Suprapubic skin (tissue), 4 donors: ENCODE data around the gene DUSP18.

ENCODE experiments used
- POLR2A ChIP-seq, 2 donors: fragments of 450-650 bp; IDR thresholded peaks; one replicate each; pipeline ENCODE4 v1.6.1; 2017; ENCODE audit warnings: antibody characterized with exemption in 2 of 2, mild to moderate bottlenecking in 2 of 2, moderate library complexity in 2 of 2
- POLR2AphosphoS5 ChIP-seq, 3 donors: sonication (generic); formaldehyde crosslinking; IDR thresholded peaks; one replicate each; pipeline ENCODE4 v1.6.1; 2017; ENCODE audit warnings: antibody characterized with exemption in 3 of 3
- TF ChIP-seq, protein P1 (sequence below), 2 donors: fragments of 200-600 bp in 1 of 2; fragments of 450-650 bp in 1 of 2; sonication (generic) in 1 of 2; IDR thresholded peaks; one replicate each; pipeline ENCODE4 v1.5.1; 2016 to 2019; ENCODE audit warnings: antibody characterized with exemption in 2 of 2, mild to moderate bottlenecking in 1 of 2, moderate library complexity in 1 of 2

DNA sequence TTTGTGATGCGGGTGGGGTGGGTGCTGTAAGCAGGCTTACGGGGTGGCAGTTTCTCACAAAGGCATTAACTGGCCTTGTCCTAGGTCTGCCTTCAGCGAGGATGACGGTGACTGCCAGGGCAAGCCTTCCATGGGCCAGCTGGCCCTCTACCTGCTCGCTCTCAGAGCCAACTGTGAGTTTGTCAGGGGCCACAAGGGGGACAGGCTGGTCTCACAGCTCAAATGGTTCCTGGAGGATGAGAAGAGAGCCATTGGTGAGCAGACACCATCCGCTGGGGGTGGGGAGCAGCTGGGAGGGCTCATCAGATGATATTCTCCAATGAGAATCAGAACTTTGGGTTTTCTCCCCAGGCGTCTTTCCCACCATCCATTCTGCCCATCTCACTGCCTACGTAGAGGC is 54.9 kb downstream of the DUSP18 start:
- TF ChIP-seq, protein P1, sequence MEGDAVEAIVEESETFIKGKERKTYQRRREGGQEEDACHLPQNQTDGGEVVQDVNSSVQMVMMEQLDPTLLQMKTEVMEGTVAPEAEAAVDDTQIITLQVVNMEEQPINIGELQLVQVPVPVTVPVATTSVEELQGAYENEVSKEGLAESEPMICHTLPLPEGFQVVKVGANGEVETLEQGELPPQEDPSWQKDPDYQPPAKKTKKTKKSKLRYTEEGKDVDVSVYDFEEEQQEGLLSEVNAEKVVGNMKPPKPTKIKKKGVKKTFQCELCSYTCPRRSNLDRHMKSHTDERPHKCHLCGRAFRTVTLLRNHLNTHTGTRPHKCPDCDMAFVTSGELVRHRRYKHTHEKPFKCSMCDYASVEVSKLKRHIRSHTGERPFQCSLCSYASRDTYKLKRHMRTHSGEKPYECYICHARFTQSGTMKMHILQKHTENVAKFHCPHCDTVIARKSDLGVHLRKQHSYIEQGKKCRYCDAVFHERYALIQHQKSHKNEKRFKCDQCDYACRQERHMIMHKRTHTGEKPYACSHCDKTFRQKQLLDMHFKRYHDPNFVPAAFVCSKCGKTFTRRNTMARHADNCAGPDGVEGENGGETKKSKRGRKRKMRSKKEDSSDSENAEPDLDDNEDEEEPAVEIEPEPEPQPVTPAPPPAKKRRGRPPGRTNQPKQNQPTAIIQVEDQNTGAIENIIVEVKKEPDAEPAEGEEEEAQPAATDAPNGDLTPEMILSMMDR (IDR thresholded peaks at IDR 0.05) = no peak
- TF ChIP-seq POLR2AphosphoS5 (IDR thresholded peaks at IDR 0.05) (no peak), POLR2A (IDR thresholded peaks at IDR 0.05) (no peak)
